HepG2 (cell line): ENCODE data around the gene MTHFSD. TPM values are rescaled to one million over a fixed set of nuclear protein-coding genes. Genes with fewer than 3 reads are reported as not detected.

Source experiments
- BCL3 ChIP-seq: sonication (generic); formaldehyde crosslinking; IDR thresholded peaks from 2 replicates; pipeline ENCODE4 v1.5.1; 2020; ENCODE audit warnings: mild to moderate bottlenecking, missing genetic modification reagents, moderate library complexity
- CBFB ChIP-seq: sonication (generic); formaldehyde crosslinking; IDR thresholded peaks from 2 replicates; pipeline ENCODE4 v1.4.0; 2020; ENCODE audit warnings: missing genetic modification reagents
- HDAC1 ChIP-seq: sonication (generic); formaldehyde crosslinking; IDR thresholded peaks from 2 replicates; pipeline ENCODE4 v1.5.1; 2020; ENCODE audit warnings: mild to moderate bottlenecking, missing genetic modification reagents
- ISL2 ChIP-seq: sonication (generic); formaldehyde crosslinking; IDR thresholded peaks from 2 replicates; pipeline ENCODE4 v1.5.0; 2020; ENCODE audit warnings: missing genetic modification reagents
- KLF11 ChIP-seq: IDR thresholded peaks from 2 replicates; pipeline ENCODE4 v1.6.1; 2016; ENCODE audit warnings: missing compliant biosample characterization
- MEIS2 ChIP-seq: sonication (generic); formaldehyde crosslinking; IDR thresholded peaks from 2 replicates; pipeline ENCODE4 v1.9.0; 2021; ENCODE audit warnings: mild to moderate bottlenecking, missing genetic modification reagents
- NONO ChIP-seq, 2 experiments: fragments of 450-650 bp in 1 of 2; sonication (generic) in 1 of 2; formaldehyde crosslinking in 1 of 2; IDR thresholded peaks in 1 of 2; conservative IDR thresholded peaks in 1 of 2; 2 replicates each; pipeline versions ENCODE4 v1.6.1 to v1.8.0; 2017 to 2022; ENCODE audit warnings: mild to moderate bottlenecking in 1 of 2, missing genetic modification reagents in 1 of 2, moderate library complexity in 1 of 2
- PAF1 ChIP-seq: IDR thresholded peaks from 2 replicates; pipeline ENCODE4 v1.6.1; 2016; ENCODE audit warnings: missing genetic modification reagents, missing compliant biosample characterization
- PHF5A ChIP-seq: IDR thresholded peaks from one replicate; pipeline ENCODE4 v1.6.1; 2018; ENCODE audit warnings: low read depth, missing genetic modification reagents; ENCODE audit not compliant: unreplicated experiment
- RAD21 ChIP-seq: fragments of 450-650 bp; formaldehyde crosslinking; IDR thresholded peaks from 2 replicates; pipeline ENCODE4 v1.5.0; 2020; ENCODE audit warnings: mild to moderate bottlenecking
- RARA ChIP-seq: IDR thresholded peaks from 2 replicates; pipeline ENCODE4 v1.6.1; 2016; ENCODE audit warnings: missing genetic modification reagents, missing compliant biosample characterization
- TOE1 ChIP-seq: sonication (generic); formaldehyde crosslinking; IDR thresholded peaks from 2 replicates; pipeline ENCODE4 v1.4.0; 2020; ENCODE audit warnings: mild to moderate bottlenecking, missing genetic modification reagents
- ZBTB46 ChIP-seq: sonication (generic); formaldehyde crosslinking; IDR thresholded peaks from 2 replicates; pipeline ENCODE4 v1.4.0; 2020; ENCODE audit warnings: mild to moderate bottlenecking, missing genetic modification reagents, borderline replicate concordance
- ZNF138 ChIP-seq: sonication (generic); formaldehyde crosslinking; IDR thresholded peaks from 2 replicates; pipeline ENCODE4 v1.5.0; 2020; ENCODE audit warnings: mild to moderate bottlenecking, low read depth, missing genetic modification reagents
- ZNF235 ChIP-seq: sonication (generic); formaldehyde crosslinking; IDR thresholded peaks from 2 replicates; pipeline ENCODE4 v1.8.1; 2023; ENCODE audit warnings: mild to moderate bottlenecking, missing genetic modification reagents, borderline replicate concordance
- ZNF33B ChIP-seq: sonication (generic); formaldehyde crosslinking; IDR thresholded peaks from 2 replicates; pipeline ENCODE4 v1.5.1; 2020; ENCODE audit warnings: mild to moderate bottlenecking, missing genetic modification reagents
- ZNF34 ChIP-seq: sonication (generic); formaldehyde crosslinking; IDR thresholded peaks from 2 replicates; pipeline ENCODE4 v1.4.0; 2020; ENCODE audit warnings: mild to moderate bottlenecking, missing genetic modification reagents, borderline replicate concordance
- ZNF460 ChIP-seq: sonication (generic); formaldehyde crosslinking; IDR thresholded peaks from 2 replicates; pipeline ENCODE4 v1.5.1; 2020; ENCODE audit warnings: missing genetic modification reagents, mild to moderate bottlenecking, borderline replicate concordance
- ZNF512 ChIP-seq: sonication (generic); formaldehyde crosslinking; IDR thresholded peaks from 2 replicates; pipeline ENCODE4 v1.4.0; 2020; ENCODE audit warnings: mild to moderate bottlenecking, missing genetic modification reagents
- ZNF605 ChIP-seq: sonication (generic); formaldehyde crosslinking; IDR thresholded peaks from 2 replicates; pipeline ENCODE4 v1.8.0; 2022; ENCODE audit warnings: mild to moderate bottlenecking, missing genetic modification reagents
- ZNF615 ChIP-seq: sonication (generic); formaldehyde crosslinking; IDR thresholded peaks from 2 replicates; pipeline ENCODE4 v1.5.0; 2020; ENCODE audit warnings: mild to moderate bottlenecking, missing genetic modification reagents, borderline replicate concordance
- polyA plus RNA-seq, 8 experiments: library from polyadenylated mRNA; depleted of rRNA in 3 of 8; stranded (reverse) in 7 of 8; unstranded in 1 of 8; fragments of >200 nt; fragmentation: Illumina TruSeq in 4 of 8; extraction: Trizol in 4 of 8; gene quantifications; 2 replicates each; pipeline versions ENCODE4 v1.2.1 to v1.2.3, GENCODE V29; 2011 to 2016; ENCODE audit warnings: low read depth in 4 of 8, missing spikeins in 1 of 8, mixed read lengths in 1 of 8; ENCODE audit not compliant: insufficient read depth in 1 of 8
- total RNA-seq, 5 experiments: library from RNA; depleted of rRNA; stranded (reverse); fragments of >200 nt; fragmentation: Illumina TruSeq; extraction: Trizol; gene quantifications; 2 replicates each; pipeline ENCODE4 v1.2.3, GENCODE V29; 2016; ENCODE audit warnings: low read depth in 1 of 5
- TF ChIP-seq, protein P1 (sequence below): sonication (generic); formaldehyde crosslinking; IDR thresholded peaks from 2 replicates; pipeline ENCODE4 v1.5.0; 2020; ENCODE audit warnings: mild to moderate bottlenecking, missing genetic modification reagents

Gene MTHFSD
- total and polyA plus RNA-seq, 2 of the 13 experiments (the other 11 are each of a cell fraction or from before 2014, with no cell fraction given): 14.2 to 16.3 TPM

DNA sequence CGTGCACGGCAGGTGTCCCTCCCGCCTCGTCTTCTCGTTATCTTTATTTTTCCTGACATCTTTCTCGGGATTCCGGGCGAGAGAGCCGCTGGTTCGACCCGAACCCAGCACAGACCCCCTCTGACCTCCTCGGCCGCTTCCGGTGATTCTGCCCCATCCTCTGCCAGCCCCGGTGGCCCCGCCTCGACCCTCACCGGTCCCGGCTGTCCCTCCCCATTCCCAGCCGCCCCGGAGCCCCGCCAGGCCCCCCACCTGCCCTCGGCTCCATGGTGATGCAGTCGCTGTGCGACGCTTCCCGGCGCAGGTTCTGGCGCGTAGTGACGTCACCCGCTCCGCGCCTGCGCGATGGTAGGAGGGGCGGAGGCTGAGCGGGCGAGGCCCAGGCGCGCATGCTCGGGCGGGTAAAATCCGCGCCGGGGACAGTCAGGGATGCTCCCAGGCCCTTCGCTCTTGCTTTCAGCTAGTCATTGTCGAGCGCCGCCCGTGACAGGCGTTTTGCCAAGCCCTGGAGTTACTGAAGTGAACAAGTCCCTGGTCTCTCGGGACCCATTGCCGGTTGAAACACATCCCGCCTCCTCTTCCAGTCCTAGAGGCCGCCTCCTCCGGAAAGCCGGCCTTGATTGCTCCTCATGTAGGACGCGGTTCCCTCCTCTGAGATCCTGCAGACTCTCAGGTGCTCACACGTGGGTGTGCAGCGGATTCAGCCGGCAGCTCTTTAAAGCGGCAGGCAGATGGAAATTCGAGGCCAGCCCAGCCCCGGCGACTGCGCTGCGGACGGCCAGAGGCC lies at the start of gene MTHFSD (continued):
- TF ChIP-seq ZBTB46 (no peak), HDAC1 (CRISPR knock-in tag) (peak; percentile 96), MEIS2 (CRISPR knock-in tag) (peak; percentile 71; the same call in 1 of the 2 replicates), ISL2 (peak; percentile 43), PAF1 (CRISPR knock-in tag) (no peak), KLF11 (CRISPR knock-in tag) (peak; percentile 74; the same call in 1 of the 2 replicates), ZNF615 (CRISPR knock-in tag) (no peak), PHF5A (CRISPR knock-in tag) (no peak), ZNF235 (CRISPR knock-in tag) (peak; percentile 98; the same call in 1 of the 2 replicates), RARA (CRISPR knock-in tag) (no peak; the same call in 1 of the 2 replicates), NONO (IDR thresholded peaks at IDR 0.05) (no peak), NONO (CRISPR knock-in tag; conservative IDR thresholded peaks at IDR 0.05) (peak; percentile 97), ZNF33B (CRISPR knock-in tag) (0 out of 2 replicates have a peak, but pooled peaks have one; percentile 65), ZNF460 (CRISPR knock-in tag) (no peak), BCL3 (CRISPR knock-in tag) (peak; percentile 84), ZNF34 (CRISPR knock-in tag) (no peak), RAD21 (CRISPR knock-in tag) (peak; percentile 27; the same call in 1 of the 2 replicates), ZNF512 (peak; percentile 27; the same call in 1 of the 2 replicates), ZNF605 (peak; percentile 89), CBFB (CRISPR knock-in tag) (peak; percentile 73; the same call in 1 of the 2 replicates), TOE1 (CRISPR knock-in tag) (no peak; the same call in 1 of the 2 replicates), ZNF138 (CRISPR knock-in tag) (no peak)
- TF ChIP-seq, protein P1, sequence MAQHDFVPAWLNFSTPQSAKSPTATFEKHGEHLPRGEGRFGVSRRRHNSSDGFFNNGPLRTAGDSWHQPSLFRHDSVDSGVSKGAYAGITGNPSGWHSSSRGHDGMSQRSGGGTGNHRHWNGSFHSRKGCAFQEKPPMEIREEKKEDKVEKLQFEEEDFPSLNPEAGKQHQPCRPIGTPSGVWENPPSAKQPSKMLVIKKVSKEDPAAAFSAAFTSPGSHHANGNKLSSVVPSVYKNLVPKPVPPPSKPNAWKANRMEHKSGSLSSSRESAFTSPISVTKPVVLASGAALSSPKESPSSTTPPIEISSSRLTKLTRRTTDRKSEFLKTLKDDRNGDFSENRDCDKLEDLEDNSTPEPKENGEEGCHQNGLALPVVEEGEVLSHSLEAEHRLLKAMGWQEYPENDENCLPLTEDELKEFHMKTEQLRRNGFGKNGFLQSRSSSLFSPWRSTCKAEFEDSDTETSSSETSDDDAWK (CRISPR knock-in tag): no peak
